HT1080 (cell line): ENCODE results near the gene TUNAR. TPM values are rescaled to one million over a fixed set of nuclear protein-coding genes. Genes with fewer than 3 reads are reported as not detected.
"Not testable (repeated sequence)": the region's sequence is repeated elsewhere in the genome, so short reads cannot be mapped to it uniquely, and the experiment has no call there.

Experiments used
- DNase-seq: peaks from one replicate; pipeline ENCODE4 v3.0.0-alpha.2; 2015; ENCODE audit warnings: low read depth
- total RNA-seq: library from RNA; depleted of rRNA; stranded (reverse); fragments of >200 nt; shearing (Covaris generic); gene quantifications from 2 replicates; pipeline ENCODE4 v1.2.3, GENCODE V29; 2014; rRNA removed

The TUNAR gene
- total RNA-seq, 1 experiment from 2014 or later, result 0.43 TPM

GRCh38 chr14:95968048-95968447 is 91.4 kb downstream of the TUNAR start:
- not testable (repeated sequence) for DNase-seq

Other genes with a start within 250 kb of the TUNAR start
- gene TCL1B, start 190.4 kb upstream of the TUNAR start, total RNA-seq, result not detected in 2 replicates
- gene TCL1A, start 162.7 kb upstream of the TUNAR start, total RNA-seq, result 0.35 TPM in 1 of 2 replicates, not detected in the other
- 5.0 and 5.9 TPM in 2 replicates for gene C14orf132, start 162.5 kb downstream of the TUNAR start, total RNA-seq